ENCODE results near the gene MMRN1.

The MMRN1 gene

GRCh38 chr4:89894649-89895550 lies at the start of gene MMRN1:
Gene MMRN1 (plus strand): TSS chr4:89894854. CDS start chr4:89894972, 118 bp downstream.
- ATAC-seq (replicated peaks; ENCODE audit: extremely low read depth, poor library complexity, severe bottlenecking) (no peak), DNase-seq (ENCODE audit: low spot score in 2 of 2) (no peak)
- H3K9me3 Mint-ChIP-seq, result no peaks in the 10 kb centered on the region
- H3K27ac Mint-ChIP-seq (ENCODE audit: low read depth), result peak within 1 kb of the TSS; percentile 25
- H3K36me3 Mint-ChIP-seq (ENCODE audit: insufficient read depth), result no peaks in the 10 kb centered on the region
- peak within 1 kb of the TSS; percentile 51 for H3K4me3 Mint-ChIP-seq
- peaks cover 12% of the 10 kb centered on the region for H3K4me1 Mint-ChIP-seq
- peaks cover 22% of the 10 kb centered on the region for H3K27me3 Mint-ChIP-seq

- H3K36me3 Mint-ChIP-seq (ENCODE audit: insufficient read depth), result no peaks in the 10 kb centered on the region
- ATAC-seq (replicated peaks; ENCODE audit: extremely low read depth, poor library complexity, severe bottlenecking) (no peak), DNase-seq (ENCODE audit: low spot score in 2 of 2) (no peak)
- H3K4me3 Mint-ChIP-seq, result no peak overlapping the region
- H3K9me3 Mint-ChIP-seq, result peaks cover 10% of the 10 kb centered on the region
- peaks cover 26% of the 10 kb centered on the region for H3K27me3 Mint-ChIP-seq
- H3K27ac Mint-ChIP-seq (ENCODE audit: low read depth), result no peak overlapping the region
- no peaks in the 10 kb centered on the region for H3K4me1 Mint-ChIP-seq
These were observed 46.9 kb upstream of the MMRN1 start for GRCh38 chr4:89847571-89848325.

GRCh38 chr4:89855236-89855635 lies 39.4 kb upstream of the MMRN1 start:
- no peak for DNase-seq (ENCODE audit: low spot score in 2 of 2)
- H3K4me1 Mint-ChIP-seq, result no peaks in the 10 kb centered on the region
- peaks cover 51% of the 10 kb centered on the region for H3K27me3 Mint-ChIP-seq
- no peak overlapping the region for H3K4me3 Mint-ChIP-seq
- peaks cover 2% of the 10 kb centered on the region for H3K9me3 Mint-ChIP-seq
- H3K27ac Mint-ChIP-seq (ENCODE audit: low read depth), result no peak overlapping the region
- H3K36me3 Mint-ChIP-seq (ENCODE audit: insufficient read depth), result no peaks in the 10 kb centered on the region
- no peak for ATAC-seq (replicated peaks; ENCODE audit: extremely low read depth, poor library complexity, severe bottlenecking)

- DNase-seq (ENCODE audit: low spot score in 2 of 2) (no peak), ATAC-seq (replicated peaks; ENCODE audit: extremely low read depth, poor library complexity, severe bottlenecking) (no peak)
- H3K4me3 Mint-ChIP-seq, result no peak overlapping the region
- H3K4me1 Mint-ChIP-seq, result no peaks in the 10 kb centered on the region
- no peaks in the 10 kb centered on the region for H3K36me3 Mint-ChIP-seq (ENCODE audit: insufficient read depth)
- H3K27me3 Mint-ChIP-seq, result peaks cover 38% of the 10 kb centered on the region
- H3K9me3 Mint-ChIP-seq, result no peaks in the 10 kb centered on the region
- H3K27ac Mint-ChIP-seq (ENCODE audit: low read depth), result no peak overlapping the region
These were observed 33.7 kb upstream of the MMRN1 start for GRCh38 chr4:89860971-89861370.

- DNase-seq (ENCODE audit: low spot score in 2 of 2) (no peak), ATAC-seq (replicated peaks; ENCODE audit: extremely low read depth, poor library complexity, severe bottlenecking) (no peak)
- H3K4me1 Mint-ChIP-seq, result no peaks in the 10 kb centered on the region
- peaks cover 45% of the 10 kb centered on the region for H3K27me3 Mint-ChIP-seq
- H3K36me3 Mint-ChIP-seq (ENCODE audit: insufficient read depth), result no peaks in the 10 kb centered on the region
- no peak overlapping the region for H3K27ac Mint-ChIP-seq (ENCODE audit: low read depth)
- H3K4me3 Mint-ChIP-seq, result no peak overlapping the region
- no peaks in the 10 kb centered on the region for H3K9me3 Mint-ChIP-seq
These were observed 31.1 kb upstream of the MMRN1 start for GRCh38 chr4:89863533-89863932.

GRCh38 chr4:89868276-89868675 lies 26.4 kb upstream of the MMRN1 start:
- H3K4me1 Mint-ChIP-seq, result no peaks in the 10 kb centered on the region
- peaks cover 34% of the 10 kb centered on the region for H3K27me3 Mint-ChIP-seq
- no peak overlapping the region for H3K27ac Mint-ChIP-seq (ENCODE audit: low read depth)
- no peaks in the 10 kb centered on the region for H3K9me3 Mint-ChIP-seq
- ATAC-seq (replicated peaks; ENCODE audit: extremely low read depth, poor library complexity, severe bottlenecking) (no peak), DNase-seq (ENCODE audit: low spot score in 2 of 2) (no peak)
- no peaks in the 10 kb centered on the region for H3K36me3 Mint-ChIP-seq (ENCODE audit: insufficient read depth)
- H3K4me3 Mint-ChIP-seq, result no peak overlapping the region

- Mint-ChIP-seq H3K4me3 (no peak overlapping the region), H3K4me1 (no peaks in the 10 kb centered on the region), H3K27me3 (peaks cover 34% of the 10 kb centered on the region), H3K27ac (ENCODE audit: low read depth) (no peak overlapping the region), H3K36me3 (ENCODE audit: insufficient read depth) (no peaks in the 10 kb centered on the region), H3K9me3 (no peaks in the 10 kb centered on the region)
- ATAC-seq (replicated peaks; ENCODE audit: extremely low read depth, poor library complexity, severe bottlenecking) (no peak), DNase-seq (ENCODE audit: low spot score in 2 of 2) (no peak)
These were observed 25.6 kb upstream of the MMRN1 start for GRCh38 chr4:89868999-89869589.

GRCh38 chr4:89871211-89871610 lies 23.4 kb upstream of the MMRN1 start:
- Mint-ChIP-seq H3K4me3 (no peak overlapping the region), H3K4me1 (no peaks in the 10 kb centered on the region), H3K9me3 (no peaks in the 10 kb centered on the region), H3K27me3 (peaks cover 28% of the 10 kb centered on the region), H3K27ac (ENCODE audit: low read depth) (no peak overlapping the region), H3K36me3 (ENCODE audit: insufficient read depth) (no peaks in the 10 kb centered on the region)
- ATAC-seq (replicated peaks; ENCODE audit: extremely low read depth, poor library complexity, severe bottlenecking) (no peak), DNase-seq (ENCODE audit: low spot score in 2 of 2) (no peak)

- no peaks in the 10 kb centered on the region for H3K9me3 Mint-ChIP-seq
- H3K4me1 Mint-ChIP-seq, result no peaks in the 10 kb centered on the region
- no peak for DNase-seq (ENCODE audit: low spot score in 2 of 2)
- peaks cover 14% of the 10 kb centered on the region for H3K27me3 Mint-ChIP-seq
- no peak for ATAC-seq (replicated peaks; ENCODE audit: extremely low read depth, poor library complexity, severe bottlenecking)
- H3K4me3 Mint-ChIP-seq, result no peak overlapping the region
- no peaks in the 10 kb centered on the region for H3K36me3 Mint-ChIP-seq (ENCODE audit: insufficient read depth)
- no peak overlapping the region for H3K27ac Mint-ChIP-seq (ENCODE audit: low read depth)
These were observed 18.1 kb upstream of the MMRN1 start for GRCh38 chr4:89876548-89876947.

- Mint-ChIP-seq H3K36me3 (ENCODE audit: insufficient read depth) (no peaks in the 10 kb centered on the region), H3K4me3 (no peak overlapping the region), H3K4me1 (no peaks in the 10 kb centered on the region), H3K27ac (ENCODE audit: low read depth) (no peak overlapping the region), H3K27me3 (peaks cover 22% of the 10 kb centered on the region), H3K9me3 (no peaks in the 10 kb centered on the region)
- DNase-seq (ENCODE audit: low spot score in 2 of 2) (no peak), ATAC-seq (replicated peaks; ENCODE audit: extremely low read depth, poor library complexity, severe bottlenecking) (no peak)
These were observed 16.0 kb upstream of the MMRN1 start for GRCh38 chr4:89878611-89879010.

- H3K4me1 Mint-ChIP-seq, result no peaks in the 10 kb centered on the region
- peaks cover 22% of the 10 kb centered on the region for H3K27me3 Mint-ChIP-seq
- no peaks in the 10 kb centered on the region for H3K9me3 Mint-ChIP-seq
- DNase-seq (ENCODE audit: low spot score in 2 of 2), result no peak
- no peak overlapping the region for H3K27ac Mint-ChIP-seq (ENCODE audit: low read depth)
- no peaks in the 10 kb centered on the region for H3K36me3 Mint-ChIP-seq (ENCODE audit: insufficient read depth)
- no peak overlapping the region for H3K4me3 Mint-ChIP-seq
- no peak for ATAC-seq (replicated peaks; ENCODE audit: extremely low read depth, poor library complexity, severe bottlenecking)
These were observed 15.4 kb upstream of the MMRN1 start for GRCh38 chr4:89879215-89879614.

- H3K4me3 Mint-ChIP-seq, result no peak overlapping the region
- peaks cover 67% of the 10 kb centered on the region for H3K27me3 Mint-ChIP-seq
- no peaks in the 10 kb centered on the region for H3K36me3 Mint-ChIP-seq (ENCODE audit: insufficient read depth)
- H3K4me1 Mint-ChIP-seq, result peaks cover under 1% of the 10 kb centered on the region
- no peaks in the 10 kb centered on the region for H3K9me3 Mint-ChIP-seq
- ATAC-seq (replicated peaks; ENCODE audit: extremely low read depth, poor library complexity, severe bottlenecking), result no peak
- no peak overlapping the region for H3K27ac Mint-ChIP-seq (ENCODE audit: low read depth)
- DNase-seq (ENCODE audit: low spot score in 2 of 2), result no peak
These were observed 5.4 kb upstream of the MMRN1 start for GRCh38 chr4:89889289-89889688.
